Smooth muscle cell (in vitro differentiated cells): ENCODE results near the gene ENTHD1. TPM values are rescaled to one million over a fixed set of nuclear protein-coding genes. Genes with fewer than 3 reads are reported as not detected.

Experiments used
- DNase-seq: peaks from one replicate; lab custom pipeline; 2025; ENCODE audit not compliant: unreplicated experiment; lab: John Stamatoyannopoulos, UW
- H2AFZ ChIP-seq: fragments of 200-600 bp; sonication (generic); 2 replicates; pipeline ENCODE4 v1.6.0; 2016; ENCODE audit warnings: antibody characterized with exemption, low read depth, mild to moderate bottlenecking
- H3F3A ChIP-seq: fragments of 200-600 bp; sonication (generic); 2 replicates; pipeline ENCODE4 v1.6.0; 2017; ENCODE audit warnings: antibody characterized with exemption, low read depth
- H3K27ac ChIP-seq: fragments of 200-600 bp; sonication (generic); 2 replicates; pipeline ENCODE4 v1.5.1; 2016; ENCODE audit warnings: low read depth, mild to moderate bottlenecking
- H3K27me3 ChIP-seq: fragments of 200-600 bp; sonication (generic); 2 replicates; pipeline ENCODE4 v1.6.1; 2016; ENCODE audit warnings: low read depth, mild to moderate bottlenecking
- H3K36me3 ChIP-seq: fragments of 200-600 bp; sonication (generic); 2 replicates; pipeline ENCODE4 v1.5.1; 2016; ENCODE audit warnings: low read depth
- H3K4me1 ChIP-seq: fragments of 200-600 bp; sonication (generic); 2 replicates; pipeline ENCODE4 v1.5.1; 2016; ENCODE audit warnings: low read depth
- H3K4me2 ChIP-seq: fragments of 200-600 bp; sonication (generic); 2 replicates; pipeline ENCODE4 v1.6.0; 2016; ENCODE audit warnings: mild to moderate bottlenecking
- H3K4me3 ChIP-seq: fragments of 200-600 bp; sonication (generic); 2 replicates; pipeline ENCODE4 v1.5.1; 2016; ENCODE audit warnings: mild to moderate bottlenecking
- H3K79me2 ChIP-seq: fragments of 200-600 bp; sonication (generic); 2 replicates; pipeline ENCODE4 v1.6.0; 2016; ENCODE audit warnings: low read depth, mild to moderate bottlenecking
- H3K9ac ChIP-seq: fragments of 200-600 bp; sonication (generic); 2 replicates; pipeline ENCODE4 v1.6.0; 2016; ENCODE audit warnings: low read depth
- H3K9me3 ChIP-seq: fragments of 200-600 bp; sonication (generic); replicated peaks from 2 replicates; pipeline ENCODE4 v1.5.1; 2016; ENCODE audit warnings: low read depth
- H4K20me1 ChIP-seq: fragments of 200-600 bp; sonication (generic); 2 replicates; pipeline ENCODE4 v1.6.0; 2016; ENCODE audit warnings: low read depth
- WGBS: methylation state at CpG from one replicate; pipeline ENCODE4 v1.1.7; 2016; ENCODE audit warnings: low lambda C conversion rate; 5-methylcytosine and 5-hydroxymethylcytosine counted together
- polyA plus RNA-seq: library from polyadenylated mRNA; unstranded; fragments of >200 nt; fragmentation: Nextera tagmentation; extraction: Ambion mirVana; gene quantifications from 2 replicates; pipeline ENCODE4 v1.2.1, GENCODE V29; 2016
- total RNA-seq: library from RNA; depleted of rRNA; stranded (reverse); fragments of >200 nt; gene quantifications from 2 replicates; pipeline ENCODE4 v1.2.3, GENCODE V29; 2014
- TF ChIP-seq, protein P1 (sequence below): fragments of 200-600 bp; sonication (generic); IDR thresholded peaks from 2 replicates; pipeline ENCODE4 v1.5.1; 2017; ENCODE audit warnings: borderline replicate concordance, mild to moderate bottlenecking, antibody characterized with exemption; ENCODE audit not compliant: insufficient read depth, poor library complexity, severe bottlenecking

The ENTHD1 gene
- total and polyA plus RNA-seq, 2 experiments from 2014 or later, result not detected

DNA sequence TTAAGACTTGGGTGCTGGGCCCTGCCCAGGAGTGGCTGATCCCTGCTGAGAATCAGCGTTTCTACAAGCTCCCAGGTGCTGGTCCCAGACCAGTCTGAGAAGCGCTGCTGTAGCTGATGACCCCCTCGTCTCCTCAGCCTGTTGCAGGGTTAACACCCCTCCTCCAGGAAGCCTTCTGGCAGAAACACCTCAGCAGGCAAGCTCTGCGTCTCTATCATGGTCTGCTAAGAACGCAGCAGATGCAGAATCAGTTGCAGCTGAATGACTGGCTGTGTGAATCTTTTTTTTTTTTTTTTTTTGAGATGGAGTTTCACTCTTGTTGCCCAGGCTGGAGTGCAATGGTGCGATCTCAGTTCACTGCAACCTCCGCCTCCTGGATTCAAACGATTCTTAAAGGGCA is 190.5 kb downstream of the ENTHD1 start:
- Histone ChIP-seq H3K4me3 (no peak overlapping the region), H3K27me3 (no peaks in the 10 kb centered on the region), H2AFZ (no peak overlapping the region), H3K27ac (no peak overlapping the region), H3F3A (no peaks in the 10 kb centered on the region), H3K4me1 (peaks cover 9% of the 10 kb centered on the region), H3K79me2 (no peaks in the 10 kb centered on the region), H3K4me2 (no peak overlapping the region), H3K36me3 (no peaks in the 10 kb centered on the region), H3K9me3 (no peaks in the 10 kb centered on the region), H4K20me1 (no peaks in the 10 kb centered on the region), H3K9ac (no peak overlapping the region)
- DNase-seq, result no peak
- TF ChIP-seq, protein P1, sequence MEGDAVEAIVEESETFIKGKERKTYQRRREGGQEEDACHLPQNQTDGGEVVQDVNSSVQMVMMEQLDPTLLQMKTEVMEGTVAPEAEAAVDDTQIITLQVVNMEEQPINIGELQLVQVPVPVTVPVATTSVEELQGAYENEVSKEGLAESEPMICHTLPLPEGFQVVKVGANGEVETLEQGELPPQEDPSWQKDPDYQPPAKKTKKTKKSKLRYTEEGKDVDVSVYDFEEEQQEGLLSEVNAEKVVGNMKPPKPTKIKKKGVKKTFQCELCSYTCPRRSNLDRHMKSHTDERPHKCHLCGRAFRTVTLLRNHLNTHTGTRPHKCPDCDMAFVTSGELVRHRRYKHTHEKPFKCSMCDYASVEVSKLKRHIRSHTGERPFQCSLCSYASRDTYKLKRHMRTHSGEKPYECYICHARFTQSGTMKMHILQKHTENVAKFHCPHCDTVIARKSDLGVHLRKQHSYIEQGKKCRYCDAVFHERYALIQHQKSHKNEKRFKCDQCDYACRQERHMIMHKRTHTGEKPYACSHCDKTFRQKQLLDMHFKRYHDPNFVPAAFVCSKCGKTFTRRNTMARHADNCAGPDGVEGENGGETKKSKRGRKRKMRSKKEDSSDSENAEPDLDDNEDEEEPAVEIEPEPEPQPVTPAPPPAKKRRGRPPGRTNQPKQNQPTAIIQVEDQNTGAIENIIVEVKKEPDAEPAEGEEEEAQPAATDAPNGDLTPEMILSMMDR, result no peak
- WGBS, result 92% methylated on average over 8 of the region's 8 CpGs

DNA sequence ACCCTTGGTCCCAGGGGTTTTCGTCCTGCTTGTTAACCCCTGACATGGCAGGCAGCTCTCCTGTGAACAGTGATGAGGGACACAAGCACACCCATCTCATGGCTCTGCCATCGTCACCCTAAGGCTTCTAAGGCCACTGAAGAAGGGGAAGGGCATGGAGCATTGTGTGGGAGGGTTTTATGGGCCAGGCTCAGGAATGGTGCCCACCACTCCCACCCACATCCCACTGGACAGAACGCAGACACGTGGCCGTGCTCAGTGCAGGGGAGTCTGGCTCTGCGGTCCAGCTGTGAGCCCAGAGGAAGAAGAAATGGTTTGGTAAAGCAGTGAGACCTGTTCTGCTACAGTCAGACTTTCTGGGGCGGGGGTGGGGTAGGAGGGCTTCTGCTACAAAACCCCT is 193.0 kb downstream of the ENTHD1 start:
- TF ChIP-seq, protein P1, result no peak

DNA sequence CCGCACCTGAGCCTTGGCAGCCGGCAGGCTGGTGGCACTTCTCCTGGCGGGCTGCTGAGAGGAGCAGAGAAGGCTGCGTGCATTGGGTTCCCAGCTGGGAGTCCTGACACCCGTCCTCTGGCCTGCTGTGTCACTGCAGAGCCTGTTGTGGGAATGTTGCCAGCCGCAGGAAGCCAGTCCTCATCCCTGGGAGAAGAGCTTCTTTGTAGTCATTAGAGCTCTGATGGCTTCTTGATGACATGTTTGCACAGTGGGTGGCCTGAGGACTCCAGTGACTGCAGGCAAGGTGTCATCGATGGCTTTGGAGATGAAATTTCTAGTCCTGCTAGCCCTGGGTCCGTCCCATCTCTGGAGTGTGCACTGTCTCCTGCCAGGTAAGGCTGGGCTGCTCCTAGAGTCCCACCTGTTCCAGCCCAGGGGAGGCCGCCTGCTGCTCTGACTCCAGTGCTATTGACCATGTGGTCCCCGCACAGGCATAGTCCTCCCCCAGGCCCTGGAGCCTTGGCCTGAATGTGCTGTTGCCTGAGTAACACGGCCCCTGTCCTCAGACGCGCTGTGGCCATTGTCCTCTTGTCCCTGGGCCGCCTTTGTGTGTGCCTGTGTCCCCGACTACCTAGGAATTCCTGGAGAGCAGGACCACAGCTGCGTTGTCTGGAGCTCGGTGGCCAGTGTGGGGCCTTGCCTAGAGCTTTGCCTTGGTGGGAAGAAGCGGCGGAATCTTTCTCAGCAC is 193.8 kb downstream of the ENTHD1 start:
- H3K9ac ChIP-seq, result no peak overlapping the region
- H3K36me3 ChIP-seq, result no peaks in the 10 kb centered on the region
- H3K4me2 ChIP-seq, result no peak overlapping the region
- H2AFZ ChIP-seq, result no peak overlapping the region
- H3K4me3 ChIP-seq, result no peak overlapping the region
- no peak for DNase-seq
- WGBS, result 90% methylated on average over 19 of the region's 19 CpGs
- H3K9me3 ChIP-seq, result no peaks in the 10 kb centered on the region
- no peak overlapping the region for H3K27ac ChIP-seq
- TF ChIP-seq, protein P1, result no peak
- H3K27me3 ChIP-seq, result peaks cover 2% of the 10 kb centered on the region
- no peaks in the 10 kb centered on the region for H3F3A ChIP-seq
- H4K20me1 ChIP-seq, result no peaks in the 10 kb centered on the region
- no peaks in the 10 kb centered on the region for H3K4me1 ChIP-seq
- H3K79me2 ChIP-seq, result no peaks in the 10 kb centered on the region

More for the DNA sequence above, 193.0 kb downstream of the ENTHD1 start:
- H3K27ac ChIP-seq, result no peak overlapping the region
- H3F3A ChIP-seq, result no peaks in the 10 kb centered on the region
- no peaks in the 10 kb centered on the region for H4K20me1 ChIP-seq
- no peaks in the 10 kb centered on the region for H3K79me2 ChIP-seq
- no peak overlapping the region for H3K4me2 ChIP-seq
- no peaks in the 10 kb centered on the region for H3K36me3 ChIP-seq
- H2AFZ ChIP-seq, result no peak overlapping the region
- H3K9me3 ChIP-seq, result no peaks in the 10 kb centered on the region
- H3K4me1 ChIP-seq, result no peaks in the 10 kb centered on the region
- no peaks in the 10 kb centered on the region for H3K27me3 ChIP-seq
- no peak overlapping the region for H3K4me3 ChIP-seq
- no peak overlapping the region for H3K9ac ChIP-seq
- DNase-seq, result no peak
- WGBS, result 77% methylated on average over 7 of the region's 7 CpGs
